Non-pigmented ciliary epithelial cell (primary cell): ENCODE results near the gene BATF.

Experiments used
- DNase-seq: peaks from one replicate; pipeline ENCODE4 v3.0.0-alpha.2; 2010; ENCODE audit warnings: low read depth

Gene BATF

GRCh38 chr14:75501080-75501479, 21.2 kb upstream of the BATF start:
- no peak for DNase-seq

GRCh38 chr14:75504411-75504810, 17.9 kb upstream of the BATF start:
- no peak for DNase-seq

GRCh38 chr14:75506930-75507329, 15.3 kb upstream of the BATF start:
- DNase-seq = no peak

- DNase-seq = no peak
Measured at GRCh38 chr14:75510547-75510946, 11.7 kb upstream of the BATF start.

- no peak for DNase-seq
Measured at GRCh38 chr14:75511201-75511600, 11.1 kb upstream of the BATF start.

- no peak for DNase-seq
Measured at GRCh38 chr14:75513911-75514672, 8.2 kb upstream of the BATF start.

GRCh38 chr14:75514673-75515628, 7.3 kb upstream of the BATF start:
- no peak for DNase-seq

- DNase-seq = no peak
Measured at GRCh38 chr14:75515629-75515996, 6.7 kb upstream of the BATF start.

- DNase-seq = no peak
Measured at GRCh38 chr14:75518625-75519024, 3.6 kb upstream of the BATF start.

GRCh38 chr14:75519394-75519793, 2.9 kb upstream of the BATF start:
- DNase-seq = no peak

GRCh38 chr14:75519826-75520728, 2.2 kb upstream of the BATF start:
- no peak for DNase-seq

GRCh38 chr14:75520852-75521251, 1.4 kb upstream of the BATF start:
- DNase-seq = no peak

GRCh38 chr14:75521415-75522199, 662 bp upstream of the BATF start:
- DNase-seq = no peak

- no peak for DNase-seq
Measured at GRCh38 chr14:75522983-75523318, 682 bp downstream of the BATF start.

GRCh38 chr14:75523771-75524171, 1.5 kb downstream of the BATF start:
- DNase-seq = no peak

GRCh38 chr14:75525969-75526368, 3.7 kb downstream of the BATF start:
- DNase-seq = no peak

- no peak for DNase-seq
Measured at GRCh38 chr14:75527449-75528163, 5.3 kb downstream of the BATF start.

GRCh38 chr14:75531256-75531655, 9.0 kb downstream of the BATF start:
- no peak for DNase-seq

GRCh38 chr14:75531660-75532317, 9.5 kb downstream of the BATF start:
- no peak for DNase-seq
